Fibroblast of skin of back (primary cell): ENCODE results near the gene ELAC1. TPM values are rescaled to one million over a fixed set of nuclear protein-coding genes. Genes with fewer than 3 reads are reported as not detected.
"Not testable (repeated sequence)": the region's sequence is repeated elsewhere in the genome, so short reads cannot be mapped to it uniquely, and the experiment has no call there.

Experiments
- DNase-seq: peaks from one replicate; pipeline ENCODE4 v3.0.0-alpha.2; 2013
- polyA plus RNA-seq, 2 experiments: library from polyadenylated mRNA; unstranded; fragments of 120-200 nt; gene quantifications; one replicate each; pipeline ENCODE4 v1.2.1, GENCODE V29; 2013; ENCODE audit not compliant: insufficient read length in 2 of 2

Gene ELAC1
- 7.4 TPM for polyA plus RNA-seq (2013, experiment 1 of 2; ENCODE audit: insufficient read length)
- 4.8 TPM for polyA plus RNA-seq (2013, experiment 2 of 2; ENCODE audit: insufficient read length)

DNA sequence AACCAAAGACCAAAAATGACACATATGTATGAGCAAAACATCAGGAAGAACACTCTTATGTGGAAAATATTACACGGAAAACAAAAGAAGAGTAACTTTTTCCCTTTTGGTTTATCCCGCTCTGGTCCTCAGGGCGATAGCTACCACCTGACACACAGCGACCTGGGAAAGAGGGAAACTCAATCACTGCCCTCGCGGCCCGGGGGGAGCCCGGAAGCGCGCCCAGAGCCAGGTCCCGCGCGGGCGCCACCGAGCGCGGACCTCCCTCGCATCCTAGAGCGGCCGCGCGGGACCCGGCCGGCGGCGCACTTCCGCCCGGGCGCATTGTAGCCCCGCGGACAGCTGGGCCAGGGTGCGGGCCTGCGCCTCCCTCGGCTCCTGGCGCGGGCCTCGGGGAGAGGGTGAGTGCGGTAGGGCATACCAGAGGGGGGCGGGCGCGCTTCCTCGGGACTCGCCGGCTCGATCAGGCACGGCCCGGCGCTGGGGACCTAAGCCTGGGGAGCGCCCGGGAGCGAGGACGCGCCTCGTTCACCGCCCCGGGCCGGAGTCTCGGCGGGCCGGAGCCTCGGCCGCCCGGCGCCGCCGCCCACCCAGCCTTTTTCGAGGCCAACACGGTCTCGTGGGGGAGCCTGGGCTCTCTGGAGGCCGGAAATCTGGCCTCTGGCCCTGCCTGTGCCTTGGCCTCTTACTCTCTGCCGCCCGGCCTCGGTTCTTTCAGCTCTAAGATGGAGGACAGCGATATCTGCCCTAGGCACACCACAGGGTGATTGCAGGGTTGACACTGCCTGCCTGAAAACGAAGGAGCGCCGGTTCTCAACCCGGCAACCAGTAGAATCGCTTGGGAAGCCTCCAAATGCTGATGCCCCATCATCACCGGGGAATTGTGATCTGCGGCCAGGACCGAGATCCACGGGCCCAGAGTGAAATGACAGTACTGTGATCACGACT is at the start of gene ELAC1:
Gene ELAC1 (plus strand): TSS at position 327 of the 948 bp plus-strand sequence. CDS start 6,365 bp downstream, outside the sequence.
- DNase-seq: peak; percentile 83

DNA sequence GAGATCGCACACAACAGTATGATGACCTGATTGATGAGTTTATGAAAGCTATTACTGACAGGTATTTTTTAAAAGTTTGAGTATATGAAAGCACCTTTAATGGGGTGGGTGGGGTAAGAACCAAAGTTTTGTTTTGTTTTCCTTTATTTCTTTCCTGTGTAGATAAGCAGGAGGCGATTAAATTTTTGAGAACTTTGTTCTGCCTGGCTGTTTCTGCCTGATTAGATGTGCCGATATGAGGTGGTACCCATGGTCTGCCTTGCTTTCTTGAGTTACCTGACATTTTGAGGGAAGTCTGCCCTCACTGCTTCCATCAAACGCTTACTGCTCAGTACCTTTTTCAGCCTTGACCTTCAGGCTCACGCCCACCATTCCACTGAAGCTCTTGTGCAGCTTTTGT is 49.7 kb upstream of the ELAC1 start:
- no peak for DNase-seq

DNA sequence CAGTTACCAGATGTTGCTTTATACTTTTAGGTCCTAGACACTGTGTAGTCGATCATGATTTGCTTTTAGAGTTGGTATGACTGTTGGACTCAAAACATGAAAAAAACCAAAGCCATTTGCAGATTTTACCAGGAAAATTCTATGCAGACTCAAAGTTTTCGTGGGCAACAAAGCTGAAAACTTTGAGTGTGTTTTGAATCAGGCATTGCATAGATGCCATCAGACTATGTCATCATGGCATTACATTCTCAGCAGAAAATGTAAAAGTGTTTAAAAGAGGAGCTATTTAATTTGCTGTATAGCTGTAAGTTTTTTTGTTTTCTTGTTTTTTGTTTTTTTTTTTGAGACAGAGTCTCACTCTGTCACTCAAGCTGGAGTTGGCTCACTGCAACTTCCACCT is 43.5 kb upstream of the ELAC1 start:
- peak; percentile 50 for DNase-seq

DNA sequence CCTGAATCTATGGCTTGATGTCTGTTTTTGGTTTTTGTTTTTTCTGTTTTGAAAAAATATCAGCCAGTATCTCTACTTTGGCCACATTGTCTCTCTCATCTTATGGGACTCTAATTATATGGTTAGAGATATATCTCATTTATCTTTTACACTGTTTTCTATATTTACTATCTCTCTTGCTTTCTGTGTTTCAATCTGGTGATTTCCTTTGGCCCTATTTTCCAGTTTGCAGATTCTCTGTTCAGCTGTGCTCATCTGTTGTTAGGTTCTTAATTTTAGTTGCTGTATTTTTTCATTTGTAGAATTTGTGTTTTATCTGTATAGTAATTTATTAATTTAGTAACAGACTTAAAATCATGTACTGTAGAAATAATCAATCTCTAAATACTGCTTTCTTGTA is 41.3 kb upstream of the ELAC1 start:
- DNase-seq: no peak

DNA sequence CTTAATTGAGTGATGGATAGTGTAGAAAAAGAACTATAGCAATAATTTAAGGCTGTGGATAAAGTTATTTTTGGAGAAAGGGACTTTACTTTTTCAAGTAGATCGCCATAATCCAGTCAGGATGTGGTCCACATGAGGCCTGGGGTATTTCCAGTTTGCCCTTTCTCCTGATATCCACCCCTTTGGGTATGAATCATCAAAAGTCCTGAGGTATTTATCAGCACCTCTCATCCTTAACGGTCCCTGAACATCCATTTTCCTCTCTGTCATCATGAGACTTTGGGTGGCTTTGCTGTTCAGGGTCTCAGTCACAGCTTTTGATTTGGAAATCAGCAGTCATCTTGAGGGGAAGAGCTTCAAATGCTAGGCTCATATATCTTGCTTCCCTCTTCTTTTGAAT is 39.3 kb upstream of the ELAC1 start:
- peak; percentile 7 for DNase-seq

DNA sequence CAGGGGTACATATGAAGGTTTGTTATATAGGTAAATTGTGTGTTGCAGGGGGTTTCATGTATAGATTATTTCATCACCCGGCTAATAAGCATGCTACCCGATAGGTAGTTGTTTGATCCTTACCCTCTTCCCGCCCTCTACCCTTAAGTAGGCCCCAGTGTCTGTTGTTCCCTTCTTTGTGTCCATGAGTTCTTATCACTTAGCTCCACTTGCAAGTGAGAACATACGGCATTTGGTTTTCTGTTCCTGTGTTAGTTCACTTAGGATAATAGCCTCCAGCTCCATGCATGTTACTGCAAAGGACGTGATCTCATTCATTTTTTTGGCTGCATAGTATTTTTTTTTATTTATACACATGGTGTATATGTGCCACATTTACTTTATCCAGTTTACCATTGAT is 34.2 kb upstream of the ELAC1 start:
- DNase-seq: no peak

DNA sequence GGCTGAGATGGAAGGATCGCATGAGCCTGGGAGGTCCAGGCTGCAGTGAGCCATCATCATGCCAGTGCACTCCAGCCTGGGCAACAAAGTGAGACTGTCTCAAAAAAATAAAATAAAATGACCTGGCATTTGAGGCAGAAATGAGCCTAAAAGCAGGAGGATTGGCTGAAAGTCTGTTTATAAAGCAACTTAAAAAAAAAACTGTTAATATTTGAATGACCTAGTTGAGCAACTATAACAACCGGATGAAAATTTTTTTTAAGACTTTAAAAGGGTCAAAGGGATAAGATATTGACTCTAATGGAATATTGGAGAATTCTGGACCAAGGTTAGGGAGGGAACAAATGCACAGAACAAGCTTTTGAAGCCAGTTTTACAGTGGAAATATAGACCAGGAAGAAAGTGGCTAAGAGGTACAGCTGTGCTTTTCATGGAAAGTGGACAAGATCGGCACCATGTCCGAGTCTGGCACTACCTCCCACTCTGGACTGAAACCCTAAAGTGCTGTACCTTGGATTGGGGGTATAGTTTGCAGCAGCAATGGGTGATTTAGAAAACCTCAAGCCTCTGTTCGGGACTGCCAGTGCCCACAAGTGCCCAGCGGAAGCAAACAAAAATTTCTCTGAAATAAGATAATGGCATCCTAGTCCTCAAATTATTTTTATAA is 33.2 kb upstream of the ELAC1 start:
- DNase-seq: no peak

DNA sequence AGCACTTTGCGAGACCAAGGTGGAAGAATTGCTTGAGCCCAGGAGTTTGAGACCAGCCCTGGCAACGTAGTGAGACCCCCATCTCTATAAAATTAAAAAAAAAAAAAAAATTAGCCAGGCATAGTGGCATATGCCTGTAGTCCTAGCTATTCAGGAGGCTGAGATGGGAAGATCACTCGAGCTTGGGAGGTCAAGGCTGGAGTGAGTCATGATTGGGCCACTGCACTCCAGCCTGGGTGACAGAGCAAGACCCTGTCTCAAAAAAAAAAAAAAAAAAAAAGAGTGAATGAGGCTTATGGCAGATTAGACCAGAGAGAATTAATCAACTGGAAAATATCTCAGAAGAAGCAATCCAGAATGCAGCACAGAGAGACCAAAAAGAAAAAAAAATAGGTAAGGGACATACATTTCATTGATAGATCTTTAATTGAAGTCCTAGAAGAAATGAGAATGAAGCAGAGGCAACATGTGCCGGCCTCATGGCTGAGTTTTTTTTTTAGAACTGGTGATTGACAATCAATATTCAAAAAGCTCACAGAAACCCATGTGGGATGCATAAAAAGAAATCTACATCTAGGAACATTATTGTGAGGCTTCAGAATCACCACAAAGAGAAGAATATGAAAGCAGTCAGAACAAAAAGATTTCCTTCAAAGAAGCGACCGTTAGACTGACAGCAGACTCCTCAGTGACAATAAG is 32.2 kb upstream of the ELAC1 start:
- DNase-seq: no peak

- no peak for DNase-seq
These were observed 30.7 kb upstream of the ELAC1 start for GRCh38 chr18:50937183-50937582.

GRCh38 chr18:50938912-50939311 is 28.9 kb upstream of the ELAC1 start:
- no peak for DNase-seq

DNA sequence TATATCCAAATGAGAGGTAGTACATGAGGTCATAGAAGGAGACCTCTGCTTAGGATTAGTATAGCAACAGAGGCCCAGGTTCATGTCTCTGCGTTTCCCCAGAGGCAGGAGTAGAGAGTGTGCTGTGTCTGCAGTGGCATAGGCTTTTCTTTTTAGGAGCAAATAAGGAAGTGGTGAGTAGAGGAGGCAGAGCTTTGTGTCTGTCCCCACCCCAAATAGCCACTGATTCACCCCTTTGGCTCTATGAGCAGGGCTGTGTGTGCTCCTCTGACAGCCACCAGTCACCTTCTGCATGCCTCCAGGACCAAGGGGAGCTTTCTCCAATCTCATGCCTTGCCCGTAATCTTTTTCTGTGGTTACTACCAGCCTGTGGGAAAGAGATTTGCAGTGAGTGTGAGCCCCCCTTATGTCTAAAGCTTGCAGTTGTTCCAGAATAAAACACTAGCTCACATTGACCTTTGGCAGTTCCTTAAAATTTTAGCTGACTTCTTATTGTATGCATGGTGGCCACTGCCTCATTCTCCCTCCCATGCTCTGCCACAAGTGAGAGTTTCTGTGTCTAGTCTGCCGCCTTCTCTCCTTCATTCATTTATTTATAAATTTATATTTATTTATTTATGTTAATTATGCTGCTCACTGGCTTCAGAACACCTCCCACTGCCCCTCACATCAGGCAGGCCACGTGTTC is 23.5 kb upstream of the ELAC1 start:
- peak; percentile 19 for DNase-seq

DNA sequence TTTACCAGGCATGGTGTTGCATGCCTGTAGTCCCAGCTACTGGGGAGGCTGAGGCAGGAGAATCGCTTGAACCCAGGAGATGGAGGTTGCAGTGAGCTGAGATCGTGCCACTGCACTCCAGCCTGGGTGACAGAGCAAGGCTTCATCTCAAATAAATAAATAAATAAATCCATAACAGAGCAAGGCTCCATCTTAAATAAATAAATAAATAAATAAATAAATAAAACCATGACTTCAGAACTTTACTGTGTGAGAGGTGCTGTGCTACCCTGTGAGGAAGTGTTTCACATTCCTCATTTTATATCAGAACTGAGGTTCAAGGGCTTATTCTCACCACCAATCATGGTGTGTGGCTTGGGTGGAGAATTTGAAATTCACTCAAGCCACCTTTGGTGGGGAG is 21.9 kb upstream of the ELAC1 start:
- not testable (repeated sequence) for DNase-seq

DNA sequence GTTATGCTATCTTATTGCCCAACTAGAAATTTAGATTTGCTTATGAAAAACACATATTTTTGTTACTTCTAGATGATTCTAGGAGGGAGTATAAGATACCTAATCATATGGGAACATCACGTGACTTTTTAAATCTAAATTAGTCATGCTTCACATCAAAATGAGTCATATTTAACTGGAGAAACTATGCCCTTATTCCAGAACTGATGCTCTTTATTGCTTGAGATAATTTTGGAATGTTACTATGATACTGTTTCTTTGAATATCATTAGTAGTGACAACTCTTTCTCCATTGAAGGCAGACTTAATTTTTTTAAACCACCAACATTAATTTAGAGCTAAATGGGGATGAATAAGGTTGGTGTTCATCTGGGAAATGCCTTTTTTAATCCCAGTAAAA is 19.9 kb upstream of the ELAC1 start:
- peak; percentile 45 for DNase-seq

- no peak for DNase-seq
These were observed 18.7 kb upstream of the ELAC1 start for GRCh38 chr18:50949185-50949584.

DNA sequence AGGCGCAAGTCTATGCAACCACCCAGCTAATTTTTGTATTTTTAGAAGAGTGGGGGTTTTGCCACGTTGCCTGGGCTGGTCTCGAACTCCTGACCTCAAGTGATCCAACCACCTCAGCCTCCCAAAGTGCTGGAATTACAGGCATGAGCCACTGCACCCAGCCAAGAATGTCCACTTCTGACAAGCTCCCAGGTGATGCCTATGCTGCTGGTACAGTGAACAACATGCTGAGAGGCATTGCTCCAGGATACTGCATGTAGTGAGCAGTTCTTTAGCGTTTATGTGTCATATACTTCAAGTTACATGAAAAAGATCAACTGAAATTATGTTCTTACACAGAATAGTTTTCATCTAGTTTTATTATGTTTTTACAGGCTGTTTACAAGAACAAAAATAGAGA is 17.2 kb upstream of the ELAC1 start:
- DNase-seq: no peak

GRCh38 chr18:50953822-50954221 is 14.0 kb upstream of the ELAC1 start:
- no peak for DNase-seq

GRCh38 chr18:50955253-50955652 is 12.6 kb upstream of the ELAC1 start:
- DNase-seq: no peak

DNA sequence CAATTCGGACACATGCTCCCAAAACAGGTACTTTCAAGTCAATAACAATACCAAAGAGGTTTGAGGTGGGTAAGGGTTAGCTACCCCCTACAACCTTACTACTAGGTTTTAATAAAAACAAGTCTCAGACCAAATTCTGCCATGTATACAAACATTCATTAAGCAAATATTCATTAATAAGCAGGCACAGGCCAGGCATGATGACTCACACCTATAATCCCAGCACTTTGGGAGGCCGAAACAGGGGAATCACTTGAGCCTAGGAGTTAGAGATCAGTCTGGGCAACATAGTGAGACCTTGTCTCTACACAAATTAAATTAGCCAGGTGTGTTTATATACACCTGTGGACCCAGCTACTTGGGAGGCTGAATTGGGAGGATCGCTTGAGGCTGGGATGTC is 11.7 kb upstream of the ELAC1 start:
- DNase-seq: no peak

DNA sequence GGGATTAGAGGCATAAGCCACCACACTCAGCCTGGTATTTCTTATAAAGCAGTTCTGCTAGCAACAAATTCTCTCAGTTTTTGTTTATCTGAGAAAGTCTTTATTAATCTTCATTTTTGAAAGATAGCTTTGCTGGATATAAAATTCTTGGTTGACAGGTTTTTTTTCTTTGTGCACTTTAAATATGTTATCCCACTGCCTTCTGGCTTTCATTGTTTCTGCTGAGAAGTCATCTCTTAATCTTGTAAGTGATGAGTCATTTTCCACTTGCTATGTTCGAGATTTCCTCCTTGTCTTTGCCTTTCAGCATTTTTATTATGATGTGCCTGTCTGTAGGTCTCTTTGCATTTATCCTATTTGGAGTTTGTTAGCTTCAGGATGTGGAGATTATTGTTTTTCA is 5.9 kb upstream of the ELAC1 start:
- DNase-seq: no peak

GRCh38 chr18:50969448-50969847 is 1.6 kb downstream of the ELAC1 start:
- DNase-seq: no peak

DNA sequence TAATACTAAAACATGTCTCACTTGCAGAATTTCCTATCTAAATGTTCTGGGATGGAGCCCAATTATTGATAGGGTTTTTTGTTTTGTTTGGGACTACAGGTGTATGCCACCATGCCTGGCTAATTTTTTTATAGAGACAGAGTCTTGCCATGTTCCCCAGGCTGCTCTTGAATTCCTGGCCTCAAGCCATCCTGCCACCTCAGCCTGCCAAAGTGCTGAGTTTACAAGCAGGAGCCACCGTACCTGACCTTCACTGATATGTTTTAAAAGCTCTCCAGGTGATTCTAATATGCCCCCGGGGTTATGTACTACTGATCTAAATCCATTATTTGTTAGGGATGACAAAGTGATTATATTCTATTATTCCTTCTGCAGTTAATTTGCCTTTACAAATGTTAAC is 2.2 kb downstream of the ELAC1 start:
- DNase-seq: no peak

DNA sequence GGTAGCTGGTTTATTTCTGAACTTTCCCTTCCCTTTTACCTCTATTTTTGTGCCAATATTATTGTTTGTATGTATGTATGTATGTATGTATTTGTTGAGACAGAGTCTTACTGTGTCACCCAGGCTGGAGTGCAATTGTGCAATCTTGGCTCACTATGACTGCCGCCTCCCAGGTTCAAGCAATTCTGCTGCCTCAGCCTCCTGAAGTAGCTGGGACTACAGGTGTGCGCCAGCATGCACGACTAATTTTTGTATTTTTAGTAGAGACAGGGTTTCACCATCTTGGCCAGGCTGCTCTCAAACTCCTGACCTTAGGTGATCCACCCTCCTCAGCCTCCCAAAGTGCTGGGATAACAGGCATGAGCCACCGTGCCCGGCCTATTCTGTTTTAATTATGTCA is 4.6 kb downstream of the ELAC1 start:
- DNase-seq: not testable (repeated sequence)
